K562 (cell line): ENCODE data around the gene KASH5. TPM values are rescaled to one million over a fixed set of nuclear protein-coding genes. Genes with fewer than 3 reads are reported as not detected.

Experiments
- ATAC-seq: fragments of 200-7000 bp; cut with Tn5 transposase; 3 replicates; pipeline ENCODE4 v1.9.1; 2020; ENCODE audit warnings: moderate library complexity
- BruUV-seq: library from RNA; stranded (reverse); fragments of 400-500 nt; replicated peaks from 2 replicates; lab custom pipeline; 2021; lab: Mats Ljungman, UMichigan
- CTCF ChIA-PET: fragments of 300-600 bp; formaldehyde crosslinking; extraction: SDS; loops from one replicate; lab custom pipeline; 2021; ENCODE audit warnings: low intra/inter-chr PET ratio; lab: Yijun Ruan, JAX
- POLR2A ChIA-PET: fragments of 300-600, 350-650 bp; sonication (Branson Sonifier 250); formaldehyde crosslinking; extraction: SDS; loops from one replicate; lab custom pipeline; 2021; ENCODE audit warnings: antibody characterized with exemption, inconsistent platforms; lab: Yijun Ruan, JAX
- DNase-seq, 4 experiments: peaks; one replicate each; pipeline versions ENCODE4 v3.0.0 to v3.0.0-alpha.2; 2011 to 2018; ENCODE audit warnings: low spot score in 3 of 4, mixed read lengths in 3 of 4; ENCODE audit errors: extremely low read depth in 1 of 4
- FAIRE-seq: peaks from 2 replicates; lab custom pipeline; 2011; peaks lifted over from hg19 to GRCh38; lab: Jason Lieb, UNC
- H2AFZ ChIP-seq: 2 replicates; pipeline ENCODE4 v1.6.0; 2011; ENCODE audit warnings: low read depth, low read length, control low read depth, inconsistent platforms
- H3K27ac ChIP-seq: fragments of 200-600 bp; 3 replicates; pipeline ENCODE4 v1.8.0; 2011; ENCODE audit warnings: low read depth, mild to moderate bottlenecking, control low read depth, inconsistent platforms, low read length, moderate library complexity, mixed read lengths; ENCODE audit errors: extremely low read depth
- H3K27me3 ChIP-seq, 2 experiments: fragments of 300-600 bp in 1 of 2; 2 replicates in 1 of 2; 3 replicates in 1 of 2; pipeline versions ENCODE4 v1.6.0 to v1.8.0; 2011; ENCODE audit warnings: inconsistent platforms in 2 of 2, low read length in 2 of 2, mild to moderate bottlenecking in 1 of 2, mixed read lengths in 1 of 2, moderate library complexity in 1 of 2; ENCODE audit not compliant: control insufficient read depth in 2 of 2, insufficient read depth in 2 of 2
- H3K36me3 ChIP-seq: fragments of 300-600 bp; 3 replicates; pipeline ENCODE4 v1.8.0; 2011; ENCODE audit warnings: mild to moderate bottlenecking, low read length, inconsistent platforms; ENCODE audit not compliant: control insufficient read depth, insufficient read depth
- H3K4me1 ChIP-seq, 2 experiments: fragments of 200-600 bp in 1 of 2; replicated peaks in 1 of 2; 2 replicates in 1 of 2; 3 replicates in 1 of 2; pipeline versions ENCODE4 v1.5.1 to v1.8.0; 2011; ENCODE audit warnings: inconsistent platforms in 2 of 2, low read length in 2 of 2, mild to moderate bottlenecking in 1 of 2, mixed read lengths in 1 of 2, moderate library complexity in 1 of 2; ENCODE audit not compliant: control insufficient read depth in 2 of 2, insufficient read depth in 2 of 2
- H3K4me2 ChIP-seq: 2 replicates; pipeline ENCODE4 v1.6.1; 2011; ENCODE audit warnings: low read length, control low read depth, inconsistent platforms, mixed read lengths; ENCODE audit not compliant: insufficient read depth
- H3K4me3 ChIP-seq: fragments of 200-600 bp; sonication (generic), shearing (Covaris generic); 2 replicates; pipeline ENCODE4 v1.5.1; 2016; ENCODE audit warnings: control low read depth, inconsistent platforms
- H3K79me2 ChIP-seq: fragments of 200-600 bp; 3 replicates; pipeline ENCODE4 v1.8.0; 2011; ENCODE audit warnings: low read length, inconsistent platforms; ENCODE audit not compliant: control insufficient read depth, insufficient read depth
- H3K9ac ChIP-seq, 2 experiments: 2 replicates each; pipeline versions ENCODE4 v1.6.0 to v1.6.1; 2011; ENCODE audit warnings: low read depth in 2 of 2, low read length in 2 of 2, control low read depth in 1 of 2, inconsistent platforms in 1 of 2, mild to moderate bottlenecking in 1 of 2, mixed read lengths in 1 of 2; ENCODE audit not compliant: insufficient read depth in 1 of 2
- H3K9me1 ChIP-seq: one replicate; pipeline ENCODE4 v1.6.0; 2011; ENCODE audit warnings: inconsistent platforms, mild to moderate bottlenecking, low read length, moderate library complexity; ENCODE audit not compliant: control insufficient read depth, insufficient read depth
- H3K9me3 ChIP-seq: replicated peaks from 2 replicates; pipeline ENCODE4 v1.5.1; 2011; ENCODE audit warnings: low read depth, low read length, inconsistent platforms; ENCODE audit not compliant: control insufficient read depth, insufficient read depth
- H4K20me1 ChIP-seq: replicated peaks from 2 replicates; pipeline ENCODE4 v1.6.1; 2011; ENCODE audit warnings: low read length, inconsistent platforms, mixed read lengths; ENCODE audit not compliant: control insufficient read depth, insufficient read depth
- CC2D1A ChIP-seq: fragments of 450-650 bp; IDR thresholded peaks from 2 replicates; pipeline ENCODE4 v1.6.1; 2017; ENCODE audit warnings: mild to moderate bottlenecking
- LEF1 ChIP-seq: fragments of 450-650 bp; IDR thresholded peaks from 2 replicates; pipeline ENCODE4 v1.6.1; 2016; ENCODE audit warnings: mild to moderate bottlenecking
- PCBP1 ChIP-seq: fragments of 200-400 bp; formaldehyde crosslinking; IDR thresholded peaks from 2 replicates; pipeline ENCODE4 v1.6.1; 2018; ENCODE audit warnings: mild to moderate bottlenecking, low read depth, low read length; ENCODE audit not compliant: poor library complexity, severe bottlenecking
- PTRF ChIP-seq: fragments of 450-650 bp; IDR thresholded peaks from 2 replicates; pipeline ENCODE4 v1.6.1; 2016; ENCODE audit warnings: mild to moderate bottlenecking, missing genetic modification characterization, missing compliant biosample characterization
- TFAP4 ChIP-seq: sonication (generic); formaldehyde crosslinking; IDR thresholded peaks from 2 replicates; pipeline ENCODE4 v1.8.0; 2022; ENCODE audit warnings: missing genetic modification reagents, mild to moderate bottlenecking, moderate library complexity, borderline replicate concordance
- WGBS: fragments of 100-300 bp; shearing (Covaris generic); methylation state at CpG from one replicate; pipeline ENCODE4 v1.1.6; 2016; ENCODE audit warnings: low coverage, mixed read lengths; ENCODE audit not compliant: insufficient coverage; ENCODE audit errors: missing lambda C conversion rate; 5-methylcytosine and 5-hydroxymethylcytosine counted together
- in situ Hi-C: fragments of 300-500 bp; cut with MboI; formaldehyde crosslinking; loops from 4 replicates; pipeline ENCODE4 v1.15.0; 2018; ENCODE audit warnings: inconsistent platforms, mixed read lengths
- intact Hi-C: fragments of 100-400 bp; cut with micrococcal nuclease; formaldehyde crosslinking; loops from 2 replicates; pipeline ENCODE4 v1.14.2; 2022
- polyA plus RNA-seq, 8 experiments: library from polyadenylated mRNA; depleted of rRNA in 4 of 8; stranded (reverse) in 5 of 8; unstranded in 3 of 8; fragments of >200 nt; fragmentation: Nextera tagmentation in 2 of 8; fragmentation: Illumina TruSeq in 1 of 8; extraction: Ambion mirVana in 2 of 8; extraction: Trizol in 1 of 8; gene quantifications; 2 replicates each; pipeline versions ENCODE4 v1.2.1 to v1.2.3, GENCODE V29; 2011 to 2014; ENCODE audit warnings: inconsistent platforms in 1 of 8, missing spikeins in 1 of 8
- total RNA-seq, 7 experiments: library from RNA; depleted of rRNA in 6 of 7; stranded (reverse); fragments of >200 nt in 6 of 7; fragmentation: Illumina TruSeq in 2 of 7; extraction: Trizol in 2 of 7; gene quantifications; 2 replicates each; pipeline versions ENCODE4 v1.2.1 to v1.2.3, GENCODE V29; 2011 to 2021; ENCODE audit warnings: low replicate concordance in 1 of 7

KASH5 gene
- total and polyA plus RNA-seq, 9 of the 15 experiments (the other 6 are each of a cell fraction or from before 2014, with no cell fraction given): 0.07 to 0.84 (median 0.34) TPM; not detected in 1

GRCh38 chr19:49415810-49416200 lies 27.8 kb downstream of the KASH5 start:
- ChIA-PET CTCF (no interaction called here), POLR2A (interaction anchor here (0.7 to 1.3 kb wide), 3 partner anchors 11 to 595 kb away, joined by 3 to 5 read pairs (median 3); no protein-coding TSS in a partner anchor)
- H3K36me3 ChIP-seq: no peaks in the 10 kb centered on the region
- no peaks in the 10 kb centered on the region for H3K9me1 ChIP-seq
- WGBS: 58% methylated on average over 2 of the region's 2 CpGs
- no peaks in the 10 kb centered on the region for H3K79me2 ChIP-seq
- no peak overlapping the region for H3K27ac ChIP-seq
- BruUV-seq: no TSS peak
- no peaks in the 10 kb centered on the region for H3K9me3 ChIP-seq
- H3K4me3 ChIP-seq: no peak overlapping the region
- no peaks in the 10 kb centered on the region for H4K20me1 ChIP-seq
- DNase-seq: no peak
- no peak for FAIRE-seq
- peak overlapping the region; percentile 86 for H2AFZ ChIP-seq
- in situ Hi-C loops: no loop called here
- H3K9ac ChIP-seq: no peak overlapping the region; a peak in 1 of 4 replicates
- peaks cover 21 to 40% of the 10 kb centered on the region in 2 experiments for H3K4me1 ChIP-seq
- no peak overlapping the region for H3K4me2 ChIP-seq
- TF ChIP-seq PTRF (tag): no peak
- TF ChIP-seq LEF1: 0 out of 2 replicates have a peak, but pooled peaks have one; percentile 24
- TF ChIP-seq CC2D1A: no peak
- TF ChIP-seq PCBP1: no peak
- TF ChIP-seq TFAP4 (CRISPR knock-in tag): peak; percentile 23; the same call in 1 of the 2 replicates
- intact Hi-C loops: no loop called here
- ATAC-seq: no peak
- H3K27me3 ChIP-seq: no peaks in the 10 kb centered on the region
